H9 (cell line): ENCODE results near the gene MERTK. TPM values are rescaled to one million over a fixed set of nuclear protein-coding genes. Genes with fewer than 3 reads are reported as not detected.

Experiments
- DNase-seq: peaks from one replicate; pipeline ENCODE4 v3.0.0-alpha.2; 2017
- H2AFZ ChIP-seq: one replicate; pipeline ENCODE4 v1.6.1; 2013; ENCODE audit warnings: mild to moderate bottlenecking, low read length, control low read depth, moderate library complexity
- H2AK5ac ChIP-seq: 2 replicates; pipeline ENCODE4 v1.6.1; 2013; ENCODE audit warnings: low read length, control low read depth, mixed read lengths; ENCODE audit not compliant: insufficient read length
- H2BK120ac ChIP-seq: one replicate; pipeline ENCODE4 v1.6.1; 2013; ENCODE audit warnings: low read depth, mild to moderate bottlenecking, low read length, control low read depth, inconsistent platforms; ENCODE audit not compliant: poor library complexity, severe bottlenecking
- H2BK12ac ChIP-seq: 2 replicates; pipeline ENCODE4 v1.6.1; 2013; ENCODE audit warnings: low read length, control low read depth, mixed read lengths, low read depth; ENCODE audit not compliant: insufficient read length
- H2BK15ac ChIP-seq: 2 replicates; pipeline ENCODE4 v1.6.1; 2013; ENCODE audit warnings: low read depth, low read length, control low read depth
- H2BK20ac ChIP-seq: one replicate; pipeline ENCODE4 v1.6.1; 2013; ENCODE audit warnings: low read depth, mild to moderate bottlenecking, low read length, control low read depth, inconsistent platforms; ENCODE audit not compliant: poor library complexity, severe bottlenecking
- H2BK5ac ChIP-seq: 2 replicates; pipeline ENCODE4 v1.6.1; 2013; ENCODE audit warnings: low read length, control low read depth, mixed read lengths; ENCODE audit not compliant: insufficient read length
- H3K14ac ChIP-seq: 2 replicates; pipeline ENCODE4 v1.6.1; 2013; ENCODE audit warnings: low read length, control low read depth; ENCODE audit not compliant: insufficient read depth
- H3K18ac ChIP-seq: 2 replicates; pipeline ENCODE4 v1.6.1; 2013; ENCODE audit warnings: low read depth, mild to moderate bottlenecking, mixed read lengths, low read length, control low read depth; ENCODE audit not compliant: insufficient read length
- H3K23ac ChIP-seq: 2 replicates; pipeline ENCODE4 v1.6.1; 2013; ENCODE audit warnings: low read length, control low read depth, mixed read lengths, low read depth; ENCODE audit not compliant: insufficient read length
- H3K23me2 ChIP-seq: 2 replicates; pipeline ENCODE4 v1.6.1; 2013; ENCODE audit warnings: low read depth, mild to moderate bottlenecking, mixed read lengths, low read length, control low read depth; ENCODE audit not compliant: insufficient read length, poor library complexity, severe bottlenecking
- H3K27ac ChIP-seq: 2 replicates; pipeline ENCODE4 v1.5.1; 2013; ENCODE audit warnings: low read length, control low read depth, mixed read lengths, low read depth; ENCODE audit not compliant: insufficient read length
- H3K27me3 ChIP-seq: 2 replicates; pipeline ENCODE4 v1.6.1; 2013; ENCODE audit warnings: low read length, control low read depth, inconsistent platforms; ENCODE audit not compliant: insufficient read depth
- H3K4ac ChIP-seq: 2 replicates; pipeline ENCODE4 v1.6.1; 2013; ENCODE audit warnings: low read depth, mild to moderate bottlenecking, control low read depth, inconsistent platforms, low read length, moderate library complexity
- H3K4me1 ChIP-seq: 2 replicates; pipeline ENCODE4 v1.6.1; 2013; ENCODE audit warnings: low read length, control low read depth, inconsistent platforms; ENCODE audit not compliant: insufficient read depth
- H3K4me2 ChIP-seq: 2 replicates; pipeline ENCODE4 v1.6.1; 2013; ENCODE audit warnings: low read length, control low read depth, mixed read lengths; ENCODE audit not compliant: insufficient read length, insufficient read depth
- H3K56ac ChIP-seq: 2 replicates; pipeline ENCODE4 v1.6.1; 2013; ENCODE audit warnings: low read depth, mild to moderate bottlenecking, mixed read lengths, low read length, control low read depth; ENCODE audit not compliant: insufficient read length
- H3K79me1 ChIP-seq: 2 replicates; pipeline ENCODE4 v1.6.1; 2013; ENCODE audit warnings: low read depth, mild to moderate bottlenecking, moderate library complexity, low read length, control low read depth, inconsistent platforms; ENCODE audit not compliant: insufficient read depth, poor library complexity, severe bottlenecking
- H3K79me2 ChIP-seq: 2 replicates; pipeline ENCODE4 v1.6.1; 2013; ENCODE audit warnings: low read length, control low read depth, inconsistent platforms; ENCODE audit not compliant: insufficient read depth
- H3K9ac ChIP-seq: 2 replicates; pipeline ENCODE4 v1.6.1; 2013; ENCODE audit warnings: low read length, control low read depth, mixed read lengths; ENCODE audit not compliant: insufficient read length; ENCODE audit errors: extremely low read depth
- H3K9me3 ChIP-seq: one replicate; pipeline ENCODE4 v1.6.1; 2013; ENCODE audit warnings: low read depth, low read length, inconsistent platforms; ENCODE audit not compliant: control insufficient read depth
- H3T11ph ChIP-seq: one replicate; pipeline ENCODE4 v1.6.1; 2013; ENCODE audit warnings: mild to moderate bottlenecking, low read length, control low read depth, inconsistent platforms
- H4K20me1 ChIP-seq: one replicate; pipeline ENCODE4 v1.6.1; 2013; ENCODE audit not compliant: control insufficient read depth, insufficient read length, insufficient read depth
- H4K5ac ChIP-seq: 2 replicates; pipeline ENCODE4 v1.6.1; 2013; ENCODE audit warnings: low read depth, mild to moderate bottlenecking, mixed read lengths, low read length, control low read depth; ENCODE audit not compliant: insufficient read length
- H4K8ac ChIP-seq: replicated peaks from 2 replicates; pipeline ENCODE4 v1.6.1; 2013; ENCODE audit warnings: low read length, control low read depth, mixed read lengths, low read depth; ENCODE audit not compliant: insufficient read length
- H4K91ac ChIP-seq: 2 replicates; pipeline ENCODE4 v1.6.1; 2013; ENCODE audit warnings: low read depth, mild to moderate bottlenecking, moderate library complexity, mixed read lengths, low read length, control low read depth; ENCODE audit not compliant: insufficient read length
- H3K27ac Mint-ChIP-seq, 3 experiments: 2 replicates in 2 of 3; 3 replicates in 1 of 3; pipeline ENCODE4 v1.8.0; 2020 to 2021; ENCODE audit warnings: mixed read lengths in 3 of 3, mild to moderate bottlenecking in 1 of 3, moderate library complexity in 1 of 3
- H3K27me3 Mint-ChIP-seq: 2 replicates; pipeline ENCODE4 v1.8.0; 2021; ENCODE audit warnings: low read depth, mild to moderate bottlenecking, moderate library complexity, mixed read lengths
- H3K36me3 Mint-ChIP-seq, 3 experiments: 2 replicates in 2 of 3; 3 replicates in 1 of 3; pipeline ENCODE4 v1.8.0; 2020 to 2021; ENCODE audit warnings: low read depth in 3 of 3, mixed read lengths in 3 of 3; ENCODE audit not compliant: insufficient read depth in 1 of 3
- H3K4me1 Mint-ChIP-seq, 2 experiments: 2 replicates each; pipeline ENCODE4 v1.8.0; 2020; ENCODE audit warnings: mixed read lengths in 2 of 2
- H3K4me3 Mint-ChIP-seq, 2 experiments: 2 replicates in 1 of 2; 3 replicates in 1 of 2; pipeline ENCODE4 v1.8.0; 2020 to 2021; ENCODE audit warnings: mild to moderate bottlenecking in 2 of 2, mixed read lengths in 2 of 2, moderate library complexity in 1 of 2
- H3K9me3 Mint-ChIP-seq, 2 experiments: 2 replicates in 1 of 2; 3 replicates in 1 of 2; pipeline ENCODE4 v1.8.0; 2020; ENCODE audit warnings: mild to moderate bottlenecking in 2 of 2, mixed read lengths in 2 of 2, moderate library complexity in 1 of 2
- WGBS: extraction: QIAGEN DNeasy Blood & Tissue Kit; methylation state at CpG from one replicate; pipeline ENCODE4 v1.1.7; 2013; ENCODE audit warnings: missing lambda C conversion rate, low lambda C conversion rate, mixed read lengths; ENCODE audit not compliant: insufficient read length; ENCODE audit errors: extremely low coverage; 5-methylcytosine and 5-hydroxymethylcytosine counted together
- total RNA-seq: library from RNA; stranded (reverse); gene quantifications from 2 replicates; pipeline ENCODE4 v1.2.1, GENCODE V29; 2021
- TF ChIP-seq, protein P1 (sequence below): fragments of 200-600 bp; sonication (generic); conservative IDR thresholded peaks from 3 replicates; pipeline ENCODE4 v1.8.0; 2021; ENCODE audit warnings: antibody characterized with exemption, mild to moderate bottlenecking

MERTK gene
- total RNA-seq, 1 experiment from 2014 or later, result 4.8 TPM

DNA sequence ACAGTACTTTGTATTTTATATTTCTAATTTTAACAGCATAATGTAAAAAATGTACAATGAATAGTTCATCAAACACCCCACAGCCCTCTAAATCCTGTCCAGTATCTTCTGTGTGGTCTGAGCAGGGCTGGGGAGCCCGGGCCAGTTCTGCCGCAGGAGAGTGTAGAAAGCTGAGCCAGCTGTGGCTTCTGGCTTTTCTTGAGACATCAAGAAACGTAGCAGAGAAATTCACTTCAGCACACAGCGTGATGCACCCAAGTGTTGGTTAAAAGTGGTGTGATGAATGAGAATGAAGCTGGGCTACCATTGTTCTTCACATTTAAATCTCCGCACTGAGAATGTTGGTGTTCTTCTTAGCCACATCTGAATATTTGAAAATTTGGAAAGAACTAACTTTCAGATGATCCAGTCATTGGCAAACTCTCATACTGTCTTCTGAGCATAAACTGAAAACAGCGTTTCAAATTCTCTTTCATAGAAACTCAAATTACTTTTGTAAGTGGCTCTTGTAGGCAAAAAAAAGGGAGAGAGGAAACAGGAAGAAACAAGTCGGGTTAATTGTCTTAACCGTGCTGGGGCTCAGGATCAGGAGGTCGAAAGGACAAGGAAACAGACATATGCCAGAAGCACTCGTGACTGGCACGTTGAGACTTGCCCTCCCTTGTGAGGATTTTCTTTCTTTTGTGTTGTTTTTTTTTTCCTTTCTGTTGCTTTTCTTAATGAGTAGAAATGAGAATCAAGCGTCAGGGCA, 133.2 kb downstream of the MERTK start:
- H2BK12ac ChIP-seq, result no peak overlapping the region
- H3K27me3 ChIP-seq, result no peaks in the 10 kb centered on the region
- H3K9me3 ChIP-seq, result no peaks in the 10 kb centered on the region
- peaks cover 0 to under 1% of the 10 kb centered on the region in 2 experiments; a peak in 1 of 5 replicates for H3K9me3 Mint-ChIP-seq
- no peak overlapping the region for H3K23ac ChIP-seq
- peak overlapping the region; percentile 62 to 91 (median 77); a peak in 6 of 7 replicates for H3K27ac Mint-ChIP-seq
- H3K9ac ChIP-seq, result no peak overlapping the region
- no peak overlapping the region for H4K91ac ChIP-seq
- no peak overlapping the region for H2BK20ac ChIP-seq
- no CpG with 5 or more reads among the region's 12 CpGs for WGBS
- H4K8ac ChIP-seq, result no peak overlapping the region
- H3K4me1 ChIP-seq, result no peaks in the 10 kb centered on the region
- H2AFZ ChIP-seq, result peak overlapping the region; percentile 85
- H3K23me2 ChIP-seq, result no peaks in the 10 kb centered on the region
- no peak overlapping the region for H2BK15ac ChIP-seq
- DNase-seq, result peak; percentile 49
- no peak overlapping the region for H4K5ac ChIP-seq
- H2BK120ac ChIP-seq, result no peak overlapping the region
- no peaks in the 10 kb centered on the region for H3K79me2 ChIP-seq
- no peak overlapping the region for H3T11ph ChIP-seq
- H3K4me2 ChIP-seq, result peak overlapping the region; percentile 39
- no peak overlapping the region for H2BK5ac ChIP-seq
- peak overlapping the region; percentile 46 for H3K18ac ChIP-seq
- H3K4me3 Mint-ChIP-seq, result peak overlapping the region in 1 of 2 experiments; percentile 16; a peak in 1 of 5 replicates
- TF ChIP-seq, protein P1, sequence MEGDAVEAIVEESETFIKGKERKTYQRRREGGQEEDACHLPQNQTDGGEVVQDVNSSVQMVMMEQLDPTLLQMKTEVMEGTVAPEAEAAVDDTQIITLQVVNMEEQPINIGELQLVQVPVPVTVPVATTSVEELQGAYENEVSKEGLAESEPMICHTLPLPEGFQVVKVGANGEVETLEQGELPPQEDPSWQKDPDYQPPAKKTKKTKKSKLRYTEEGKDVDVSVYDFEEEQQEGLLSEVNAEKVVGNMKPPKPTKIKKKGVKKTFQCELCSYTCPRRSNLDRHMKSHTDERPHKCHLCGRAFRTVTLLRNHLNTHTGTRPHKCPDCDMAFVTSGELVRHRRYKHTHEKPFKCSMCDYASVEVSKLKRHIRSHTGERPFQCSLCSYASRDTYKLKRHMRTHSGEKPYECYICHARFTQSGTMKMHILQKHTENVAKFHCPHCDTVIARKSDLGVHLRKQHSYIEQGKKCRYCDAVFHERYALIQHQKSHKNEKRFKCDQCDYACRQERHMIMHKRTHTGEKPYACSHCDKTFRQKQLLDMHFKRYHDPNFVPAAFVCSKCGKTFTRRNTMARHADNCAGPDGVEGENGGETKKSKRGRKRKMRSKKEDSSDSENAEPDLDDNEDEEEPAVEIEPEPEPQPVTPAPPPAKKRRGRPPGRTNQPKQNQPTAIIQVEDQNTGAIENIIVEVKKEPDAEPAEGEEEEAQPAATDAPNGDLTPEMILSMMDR, result no peak
- H3K56ac ChIP-seq, result no peak overlapping the region
- no peak overlapping the region for H3K4ac ChIP-seq
- peak overlapping the region; percentile 26; the same call in 1 of the 2 replicates for H3K14ac ChIP-seq
- no peaks in the 10 kb centered on the region for H3K79me1 ChIP-seq
- H4K20me1 ChIP-seq, result no peaks in the 10 kb centered on the region
- H3K27ac ChIP-seq, result peak overlapping the region; percentile 76
- peaks cover 20 to 25% of the 10 kb centered on the region in 2 experiments for H3K4me1 Mint-ChIP-seq
- no peaks in the 10 kb centered on the region for H3K27me3 Mint-ChIP-seq
- peaks cover 0 to 4% (median 0%) of the 10 kb centered on the region in 3 experiments; a peak in 3 of 7 replicates for H3K36me3 Mint-ChIP-seq
- H2AK5ac ChIP-seq, result no peak overlapping the region
